Stimulated activated CD8-positive, alpha-beta memory T cell treated with anti-CD3 and anti-CD28 coated beads, Interleukin-4, amount 100 ng/mL, for 1 hour (primary cell): Measurements from ENCODE around the gene DNAJB6.
"Not testable (repeated sequence)": the region's sequence is repeated elsewhere in the genome, so short reads cannot be mapped to it uniquely, and the experiment has no call there.

Source experiments
- DNase-seq, 2 donors: peaks; one replicate each; pipeline ENCODE4 v3.0.0-alpha.2; 2020; ENCODE audit warnings: low read depth in 2 of 2, low spot score in 1 of 2

Gene DNAJB6

GRCh38 chr7:157323401-157323800 is 13.4 kb upstream of the DNAJB6 start:
- DNase-seq, result no peak

DNA sequence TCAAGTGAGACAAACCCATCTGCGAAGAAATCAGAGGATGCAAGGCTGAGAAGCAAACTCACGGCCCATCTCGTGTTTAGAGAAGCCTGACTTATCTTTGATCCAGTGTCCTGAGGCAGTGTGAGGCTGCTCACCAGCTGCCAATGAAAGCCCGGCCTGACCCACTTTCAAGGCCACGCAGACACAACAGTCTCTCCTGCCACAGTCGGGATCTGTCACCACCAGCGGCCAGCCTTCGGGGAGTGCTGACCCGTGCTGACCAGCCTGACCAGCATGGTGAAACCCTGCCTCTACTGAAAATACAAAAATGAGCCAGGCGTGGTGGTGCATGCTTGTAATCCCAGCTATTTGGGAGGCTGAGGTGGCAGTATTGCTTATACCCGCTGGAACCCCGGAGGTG is 7.4 kb upstream of the DNAJB6 start:
- no peak for DNase-seq

DNA sequence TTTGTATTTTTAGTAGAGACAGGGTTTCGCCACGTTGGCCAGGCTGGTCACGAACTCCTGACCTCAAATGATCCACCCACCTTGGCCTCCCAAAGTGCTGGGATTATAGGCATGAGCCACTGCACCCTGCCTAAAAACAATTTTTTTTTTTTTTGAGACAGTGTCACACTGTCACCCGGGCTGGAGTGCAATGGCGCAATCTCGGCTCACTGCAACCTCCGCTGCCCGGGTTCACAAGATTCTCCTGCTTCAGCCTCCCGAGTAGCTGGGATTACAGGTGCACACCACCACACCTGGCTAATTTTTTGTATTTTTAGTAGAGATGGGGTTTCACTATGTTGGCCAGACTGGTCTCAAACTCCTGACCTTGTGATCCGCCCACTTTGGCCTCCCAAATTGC is 6.2 kb upstream of the DNAJB6 start:
- DNase-seq, result not testable (repeated sequence)

GRCh38 chr7:157331049-157331448 is 5.8 kb upstream of the DNAJB6 start:
- not testable (repeated sequence) for DNase-seq

- no peak for DNase-seq
These were observed 1.6 kb upstream of the DNAJB6 start for GRCh38 chr7:157335236-157335635.

DNA sequence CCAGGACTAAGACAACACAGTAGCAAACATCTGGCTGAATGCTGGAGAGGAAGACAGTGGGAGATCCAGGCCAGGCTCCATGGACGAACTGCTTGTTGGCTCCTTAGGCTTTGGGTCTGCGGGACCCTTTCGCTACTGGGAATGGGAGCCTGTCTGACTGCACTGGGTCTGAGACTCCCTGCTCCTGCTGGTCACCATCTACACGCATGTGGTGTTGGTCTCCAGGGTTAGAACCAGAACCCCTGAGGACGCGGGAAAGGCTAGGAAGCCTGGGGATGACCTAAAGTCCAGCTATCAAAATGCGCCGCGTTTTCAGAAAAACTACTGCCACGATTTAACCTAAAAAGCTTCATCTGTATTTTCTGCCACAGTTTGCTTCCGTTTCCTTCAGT is 817 bp upstream of the DNAJB6 start:
- no peak for DNase-seq

DNA sequence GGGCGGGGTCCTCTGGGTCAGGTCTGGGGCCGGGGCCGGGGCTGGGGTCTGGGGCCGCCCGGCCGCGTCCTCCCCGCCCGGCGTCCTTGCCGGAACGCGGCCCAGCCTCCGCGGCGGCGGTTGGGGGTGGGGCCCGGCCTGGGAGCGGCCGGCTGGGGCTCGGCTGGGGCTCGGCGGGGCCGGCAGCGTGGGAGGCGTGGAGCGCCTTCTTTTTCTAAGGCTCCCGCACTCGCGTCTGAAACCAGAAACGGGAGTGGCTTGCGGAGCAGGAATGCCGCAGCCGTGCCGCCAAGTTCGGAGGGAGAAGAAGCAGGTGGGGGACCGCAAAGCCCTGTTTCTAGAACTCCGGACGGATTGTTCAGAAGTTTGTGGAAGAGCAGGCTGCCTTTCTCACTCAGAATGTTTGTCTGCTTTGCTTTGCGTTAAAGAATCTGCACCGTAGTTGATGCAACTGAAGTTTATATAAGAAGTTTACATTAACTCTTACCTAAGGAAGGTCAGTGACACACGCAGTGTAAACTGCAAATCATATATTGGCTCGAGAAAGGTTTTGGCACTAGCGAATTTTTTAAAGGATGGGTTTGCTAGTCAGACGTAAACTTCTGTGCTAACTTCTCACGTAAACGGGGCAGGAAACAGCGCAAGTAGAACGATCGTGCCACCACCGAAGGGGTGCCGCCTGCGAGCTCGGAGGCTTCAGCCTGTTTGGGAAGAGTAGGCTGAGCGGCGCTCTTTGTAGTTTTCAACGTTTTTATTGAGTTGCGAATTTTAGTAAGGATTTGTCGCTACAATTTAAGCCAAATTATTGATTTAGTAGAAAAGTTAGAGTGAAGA is 729 bp downstream of the DNAJB6 start:
- peak; percentile 24 to 25 for DNase-seq

DNA sequence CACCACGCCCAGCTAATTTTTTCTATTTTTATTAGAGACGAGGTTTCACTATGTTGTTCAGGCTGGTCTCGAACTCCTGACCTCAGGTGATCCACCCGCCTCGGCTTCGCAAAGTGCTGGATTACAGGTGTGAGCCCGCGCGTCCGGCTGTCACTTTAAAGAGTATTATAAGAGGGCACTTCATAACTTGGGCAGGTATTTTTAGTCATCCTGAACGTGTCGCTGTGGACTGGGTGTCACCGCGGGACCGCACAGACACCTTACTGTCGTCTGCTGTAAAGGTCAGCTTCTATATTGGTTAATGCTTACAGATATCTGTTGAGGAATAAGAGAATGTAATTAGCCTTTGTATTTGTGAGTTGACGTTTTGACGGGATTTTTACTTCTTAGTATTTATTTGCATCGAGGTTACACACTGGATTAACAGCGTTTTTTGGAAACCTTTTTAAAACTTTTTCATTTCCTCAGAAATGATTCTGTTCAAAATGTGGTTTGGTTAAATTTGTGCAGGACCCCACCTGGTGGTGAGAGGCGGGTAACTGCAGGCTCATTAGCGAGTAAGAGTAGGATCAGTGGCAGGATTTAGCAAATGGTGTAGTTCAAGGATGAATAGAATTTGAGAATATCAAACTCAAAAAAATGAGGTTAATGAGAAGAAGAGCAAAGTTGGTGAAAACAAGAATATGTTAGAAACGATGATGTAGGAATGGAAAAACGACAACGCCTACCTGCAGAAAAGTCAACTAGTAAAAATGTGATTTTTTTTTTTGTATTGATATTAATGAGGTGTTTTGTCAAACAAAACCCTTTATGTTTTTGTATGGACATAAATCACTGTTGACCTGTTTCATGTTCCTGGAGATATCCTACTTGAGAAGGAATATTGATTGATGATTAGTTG is 3.2 kb downstream of the DNAJB6 start:
- peak; percentile 26 to 39 for DNase-seq

DNA sequence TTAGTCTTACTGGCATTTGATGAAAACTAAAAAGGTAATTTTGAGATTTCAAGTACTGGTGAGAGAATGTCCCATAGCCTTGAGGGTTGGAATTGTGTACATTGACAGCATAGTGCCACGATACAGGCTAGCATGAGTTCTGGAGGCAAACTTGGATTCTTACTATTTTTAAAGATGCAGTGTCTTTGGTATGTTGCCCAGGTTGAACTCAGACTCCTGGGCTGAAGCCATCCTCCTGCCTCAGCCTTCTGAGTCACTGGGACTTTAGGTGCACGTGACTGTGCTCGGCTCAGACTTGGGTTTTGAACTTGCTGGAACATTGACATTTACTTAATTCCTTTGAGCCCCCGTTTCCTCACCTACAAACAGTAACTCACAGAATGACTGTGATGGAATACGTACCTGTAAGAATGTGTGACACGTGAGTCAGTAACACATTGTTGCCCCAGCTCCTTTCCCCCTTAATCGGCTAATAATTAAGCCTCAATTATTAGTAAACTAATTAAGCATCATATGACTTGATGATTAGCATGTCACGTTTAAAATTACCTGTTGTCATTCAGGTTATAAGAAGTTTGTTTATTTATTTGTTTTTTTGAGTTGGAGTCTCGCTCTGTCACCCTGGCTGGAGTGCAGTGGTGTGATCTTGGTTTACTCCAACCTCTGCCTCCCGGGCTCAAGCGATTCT is 10.6 kb downstream of the DNAJB6 start:
- no peak for DNase-seq

- no peak for DNase-seq
These were observed 11.7 kb downstream of the DNAJB6 start for GRCh38 chr7:157348548-157348947.

DNA sequence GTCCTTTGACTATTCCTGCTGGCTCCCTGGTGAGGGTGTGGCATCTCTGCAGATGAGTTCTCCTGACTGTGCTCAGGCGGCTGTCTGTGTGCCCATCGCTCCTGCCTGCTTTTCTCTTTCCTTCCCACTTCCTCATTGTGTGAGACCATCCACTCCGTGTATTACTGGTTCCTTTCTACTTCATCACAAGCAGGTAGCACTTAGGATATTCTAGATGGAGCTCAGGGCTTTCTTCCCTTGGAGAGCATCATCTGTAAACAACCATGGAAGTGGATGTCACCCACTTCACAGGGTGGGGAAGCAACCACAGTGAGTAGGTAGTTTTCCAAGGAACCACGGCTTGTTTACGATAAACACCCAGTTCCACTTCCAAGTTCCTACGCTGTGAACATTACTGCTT is 15.7 kb downstream of the DNAJB6 start:
- no peak for DNase-seq

GRCh38 chr7:157355784-157356511 is 19.1 kb downstream of the DNAJB6 start:
- no peak for DNase-seq

- no peak for DNase-seq
These were observed 20.6 kb downstream of the DNAJB6 start for GRCh38 chr7:157357129-157358040.

DNA sequence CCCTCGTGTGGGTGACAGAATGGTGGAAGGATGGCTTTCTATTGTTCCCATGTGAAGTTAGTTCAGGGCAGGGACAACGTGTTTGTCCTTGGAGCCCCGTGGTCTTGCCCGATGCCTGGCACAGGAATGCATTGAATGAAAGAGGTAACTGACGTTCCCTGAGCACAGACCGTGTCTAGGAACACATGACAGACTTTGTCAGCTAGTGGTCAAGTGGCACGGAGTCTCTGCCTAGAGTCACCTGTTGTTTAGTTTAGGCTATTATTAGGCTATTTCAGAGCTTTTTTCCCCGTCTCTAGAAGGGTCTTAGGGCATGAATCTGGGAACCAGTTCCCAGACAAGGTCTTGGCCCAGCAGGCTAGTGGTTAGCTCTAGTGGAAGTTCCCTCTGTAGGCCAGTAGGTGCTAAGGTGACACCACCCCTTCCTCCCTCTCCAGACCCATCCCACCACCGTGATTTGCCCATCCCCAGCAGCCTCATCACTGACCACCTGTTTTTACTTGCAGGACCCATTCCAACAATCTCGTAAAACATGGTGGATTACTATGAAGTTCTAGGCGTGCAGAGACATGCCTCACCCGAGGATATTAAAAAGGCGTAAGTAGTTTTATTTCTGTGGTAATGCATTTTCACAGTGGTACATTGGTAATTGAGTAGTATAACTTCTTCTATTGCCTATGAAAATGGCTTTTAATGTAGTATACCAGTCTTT is 21.4 kb downstream of the DNAJB6 start:
- DNase-seq, result no peak

DNA sequence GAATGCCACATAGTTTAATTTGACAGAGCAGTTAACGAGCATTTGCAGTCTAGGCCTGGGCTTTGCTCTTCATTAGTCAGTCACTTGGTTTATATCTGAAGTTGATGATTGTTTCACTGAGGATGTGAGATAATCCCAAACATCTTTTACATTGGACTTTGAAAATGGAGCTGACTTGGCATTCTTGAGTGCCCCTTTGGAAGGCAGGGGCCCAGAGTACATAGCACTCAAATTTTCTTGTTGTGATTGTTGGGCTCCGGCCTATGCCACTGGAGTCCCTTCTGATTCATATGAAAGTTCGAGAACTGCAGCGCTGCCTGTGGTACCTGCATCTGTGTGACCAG is 21.9 kb downstream of the DNAJB6 start:
- no peak for DNase-seq

- no peak for DNase-seq
These were observed 22.8 kb downstream of the DNAJB6 start for GRCh38 chr7:157359581-157359980.

- DNase-seq, result no peak
These were observed 23.8 kb downstream of the DNAJB6 start for GRCh38 chr7:157360483-157361025.

- no peak for DNase-seq
These were observed 24.7 kb downstream of the DNAJB6 start for GRCh38 chr7:157361537-157361936.

DNA sequence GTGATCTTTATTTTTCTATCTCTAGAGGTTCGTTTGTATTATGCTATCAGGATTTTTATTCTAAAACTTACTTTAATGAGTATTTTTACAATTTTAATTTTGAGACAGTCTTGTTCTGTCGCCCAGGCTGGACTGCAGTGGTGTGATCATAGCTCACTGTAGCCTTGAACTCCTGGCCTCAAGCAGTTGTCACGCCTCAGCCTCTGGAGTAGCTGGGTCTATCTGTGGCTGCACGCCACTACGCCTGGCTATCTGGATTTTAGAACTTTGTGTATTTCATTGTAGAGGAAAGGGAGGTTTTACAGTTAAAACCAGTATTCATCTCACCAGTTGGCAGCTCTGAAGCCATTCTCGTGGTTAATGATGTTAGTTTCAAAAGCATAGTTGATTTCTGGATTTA is 25.9 kb downstream of the DNAJB6 start:
- DNase-seq, result no peak
